ENCODE results near the gene PEBP1. TPM values are rescaled to one million over a fixed set of nuclear protein-coding genes. Genes with fewer than 3 reads are reported as not detected.

The PEBP1 gene
- total RNA-seq, 4 donors from 2014 or later = 239 to 445 (median 292) TPM

DNA sequence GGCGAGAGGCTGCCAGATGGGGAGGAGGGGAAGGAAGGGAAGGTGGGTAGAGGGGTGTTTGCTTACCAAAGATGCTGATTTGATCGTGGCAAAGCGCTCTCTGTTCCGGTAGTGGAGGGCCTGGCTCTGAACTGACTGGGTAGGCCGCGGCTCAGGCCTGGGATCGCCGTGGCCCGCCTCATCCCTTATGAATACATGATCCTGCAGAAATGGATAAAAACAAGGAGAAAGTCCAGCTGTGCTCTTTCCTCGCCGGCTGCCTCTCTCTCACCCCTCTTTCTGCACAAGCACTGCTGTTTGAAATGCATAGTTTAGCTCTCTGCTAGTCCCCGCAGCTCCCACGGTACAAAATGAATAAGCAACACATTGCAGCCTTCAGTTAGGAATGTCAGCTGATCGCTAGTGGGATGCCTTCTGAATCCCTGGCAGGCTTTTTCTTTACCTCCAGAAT lies 53.8 kb downstream of the PEBP1 start:
- DNase-seq (ENCODE audit: low spot score) (no peak), ATAC-seq (ENCODE audit: low FRiP score) (peak; percentile 45)
- TF ChIP-seq, protein P1, sequence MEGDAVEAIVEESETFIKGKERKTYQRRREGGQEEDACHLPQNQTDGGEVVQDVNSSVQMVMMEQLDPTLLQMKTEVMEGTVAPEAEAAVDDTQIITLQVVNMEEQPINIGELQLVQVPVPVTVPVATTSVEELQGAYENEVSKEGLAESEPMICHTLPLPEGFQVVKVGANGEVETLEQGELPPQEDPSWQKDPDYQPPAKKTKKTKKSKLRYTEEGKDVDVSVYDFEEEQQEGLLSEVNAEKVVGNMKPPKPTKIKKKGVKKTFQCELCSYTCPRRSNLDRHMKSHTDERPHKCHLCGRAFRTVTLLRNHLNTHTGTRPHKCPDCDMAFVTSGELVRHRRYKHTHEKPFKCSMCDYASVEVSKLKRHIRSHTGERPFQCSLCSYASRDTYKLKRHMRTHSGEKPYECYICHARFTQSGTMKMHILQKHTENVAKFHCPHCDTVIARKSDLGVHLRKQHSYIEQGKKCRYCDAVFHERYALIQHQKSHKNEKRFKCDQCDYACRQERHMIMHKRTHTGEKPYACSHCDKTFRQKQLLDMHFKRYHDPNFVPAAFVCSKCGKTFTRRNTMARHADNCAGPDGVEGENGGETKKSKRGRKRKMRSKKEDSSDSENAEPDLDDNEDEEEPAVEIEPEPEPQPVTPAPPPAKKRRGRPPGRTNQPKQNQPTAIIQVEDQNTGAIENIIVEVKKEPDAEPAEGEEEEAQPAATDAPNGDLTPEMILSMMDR (IDR thresholded peaks at IDR 0.05) = no peak

GRCh38 chr12:118190266-118190665 lies 54.3 kb downstream of the PEBP1 start:
- peak; percentile 55 for ATAC-seq (ENCODE audit: low FRiP score)
- no peak for DNase-seq (ENCODE audit: low spot score)
- TF ChIP-seq, protein P1 (IDR thresholded peaks at IDR 0.05) = no peak

- no peak for ATAC-seq (ENCODE audit: low FRiP score)
- TF ChIP-seq, protein P1 (IDR thresholded peaks at IDR 0.05) = no peak
- no peak for DNase-seq (ENCODE audit: low spot score)
These were observed 57.6 kb downstream of the PEBP1 start for GRCh38 chr12:118193477-118193876.

- DNase-seq (ENCODE audit: low spot score) (no peak), ATAC-seq (ENCODE audit: low FRiP score) (no peak)
- TF ChIP-seq, protein P1 (IDR thresholded peaks at IDR 0.05) = no peak
These were observed 58.0 kb downstream of the PEBP1 start for GRCh38 chr12:118193958-118194357.

Other genes starting within 250 kb of the PEBP1 start
- under 1 TPM in 3 of 4 donors, not detected in 1; under 0.01 to 0.16 (median under 0.01) TPM for gene KSR2, start 167.1 kb upstream of the PEBP1 start, total RNA-seq
- 10 to 100 TPM in 1 of 4 donors, 1 to 10 TPM in 3; 4.7 to 14.8 (median 6.4) TPM for gene RFC5, start 119.4 kb upstream of the PEBP1 start, total RNA-seq
- 10 to 100 TPM; 41.1 to 87.8 (median 65.3) TPM for gene WSB2, start 74.9 kb upstream of the PEBP1 start, total RNA-seq
- 10 to 100 TPM; 16.2 to 73.9 (median 28.0) TPM for gene VSIG10, start 32.1 kb upstream of the PEBP1 start, total RNA-seq
- 10 to 100 TPM; 35.5 to 47.4 (median 40.7) TPM for gene TAOK3, start 236.8 kb downstream of the PEBP1 start, total RNA-seq
- gene SUDS3, start 240.4 kb downstream of the PEBP1 start, total RNA-seq = 10 to 100 TPM; 27.7 to 45.6 (median 29.6) TPM